ENCODE results near the gene POLN. TPM values are rescaled to one million over a fixed set of nuclear protein-coding genes. Genes with fewer than 3 reads are reported as not detected.

POLN gene
- total RNA-seq, 4 donors from 2014 or later, result 3.3 to 9.6 (median 5.5) TPM

- no peak for DNase-seq (ENCODE audit: low spot score in 2 of 2)
Observed at GRCh38 chr4:2083826-2084160, 158.1 kb downstream of the POLN start.

GRCh38 chr4:2083116-2083825 lies 158.7 kb downstream of the POLN start:
- 85 to 87% methylated on average over 15 of the region's 15 CpGs for WGBS, 2 donors

More at GRCh38 chr4:2083826-2084160, 158.1 kb downstream of the POLN start:
- no peaks in the 10 kb centered on the region for H3K27me3 ChIP-seq
- no peak overlapping the region for H3K27ac ChIP-seq
- H3K4me3 ChIP-seq, result no peak overlapping the region
- H3K36me3 ChIP-seq, result no peaks in the 10 kb centered on the region
- WGBS, 2 donors, result 80 to 88% methylated on average over 6 of the region's 6 CpGs
- TF ChIP-seq POLR2A (IDR thresholded peaks at IDR 0.05) (no peak), EP300 (IDR thresholded peaks at IDR 0.05) (no peak), CTCF (IDR thresholded peaks at IDR 0.05) (no peak)
- H3K9me3 ChIP-seq, result no peaks in the 10 kb centered on the region
- no peaks in the 10 kb centered on the region for H3K4me1 ChIP-seq

DNA sequence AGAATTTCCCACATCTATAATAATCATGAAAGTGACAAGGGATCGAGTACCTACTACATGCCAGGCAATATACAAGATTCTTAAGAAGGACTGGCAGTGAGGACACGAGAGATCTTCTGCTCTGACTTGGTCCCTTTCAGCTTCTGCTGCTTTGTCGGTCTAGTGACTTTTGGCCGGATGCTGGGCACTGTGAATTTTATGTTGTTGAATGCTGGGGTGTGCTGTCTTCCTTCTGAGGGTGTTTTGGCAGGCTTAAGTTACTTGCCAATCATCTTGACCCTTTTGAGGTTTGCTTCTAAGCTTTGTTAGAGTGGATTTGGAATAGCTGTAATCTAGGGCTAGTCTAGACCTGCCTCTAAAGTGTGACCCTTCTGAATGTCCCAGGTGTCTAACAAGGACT lies 159.3 kb downstream of the POLN start:
- Histone ChIP-seq H3K36me3 (no peaks in the 10 kb centered on the region), H3K27ac (no peak overlapping the region), H3K9me3 (no peaks in the 10 kb centered on the region), H3K4me1 (no peaks in the 10 kb centered on the region), H3K27me3 (no peaks in the 10 kb centered on the region), H3K4me3 (no peak overlapping the region)
- 89 to 90% methylated on average over 4 of the region's 4 CpGs for WGBS, 2 donors
- no peak for DNase-seq (ENCODE audit: low spot score in 2 of 2)
- TF ChIP-seq CTCF (IDR thresholded peaks at IDR 0.05) (no peak), POLR2A (IDR thresholded peaks at IDR 0.05) (no peak), EP300 (IDR thresholded peaks at IDR 0.05) (no peak)

More at GRCh38 chr4:2083116-2083825, 158.7 kb downstream of the POLN start:
- TF ChIP-seq CTCF (IDR thresholded peaks at IDR 0.05) (no peak), EP300 (IDR thresholded peaks at IDR 0.05) (no peak), POLR2A (IDR thresholded peaks at IDR 0.05) (no peak)
- no peaks in the 10 kb centered on the region for H3K9me3 ChIP-seq
- DNase-seq (ENCODE audit: low spot score in 2 of 2), result no peak
- no peaks in the 10 kb centered on the region for H3K27me3 ChIP-seq
- no peak overlapping the region for H3K27ac ChIP-seq
- no peaks in the 10 kb centered on the region for H3K4me1 ChIP-seq
- no peak overlapping the region for H3K4me3 ChIP-seq
- H3K36me3 ChIP-seq, result no peaks in the 10 kb centered on the region

DNA sequence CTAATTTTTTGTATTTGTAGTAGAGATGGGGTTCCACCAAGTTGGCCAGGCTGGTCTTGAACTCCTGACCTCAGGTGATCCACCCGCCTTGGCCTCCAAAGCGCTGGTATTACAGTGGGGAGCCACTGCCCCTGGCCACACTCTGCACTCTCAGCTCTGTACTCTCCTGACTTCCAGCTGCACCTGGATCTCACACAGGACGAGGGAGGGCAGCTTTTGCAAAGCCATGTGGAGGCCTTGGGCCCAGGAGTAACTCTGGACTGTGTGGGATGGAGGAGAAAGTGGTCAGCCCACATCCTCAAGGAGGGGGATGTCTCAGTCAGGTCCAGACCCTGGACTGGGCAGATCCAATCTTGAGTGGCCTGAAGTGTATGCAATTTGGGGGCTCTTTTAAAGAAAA lies 159.8 kb downstream of the POLN start:
- Histone ChIP-seq H3K36me3 (no peaks in the 10 kb centered on the region), H3K4me1 (no peaks in the 10 kb centered on the region), H3K9me3 (no peaks in the 10 kb centered on the region), H3K27ac (no peak overlapping the region), H3K27me3 (no peaks in the 10 kb centered on the region), H3K4me3 (no peak overlapping the region)
- WGBS, 2 donors, result 82 to 100% methylated on average over 2 to 3 of the region's 3 CpGs
- DNase-seq (ENCODE audit: low spot score in 2 of 2), result no peak
- TF ChIP-seq POLR2A (IDR thresholded peaks at IDR 0.05) (no peak), EP300 (IDR thresholded peaks at IDR 0.05) (no peak), CTCF (IDR thresholded peaks at IDR 0.05) (no peak)

DNA sequence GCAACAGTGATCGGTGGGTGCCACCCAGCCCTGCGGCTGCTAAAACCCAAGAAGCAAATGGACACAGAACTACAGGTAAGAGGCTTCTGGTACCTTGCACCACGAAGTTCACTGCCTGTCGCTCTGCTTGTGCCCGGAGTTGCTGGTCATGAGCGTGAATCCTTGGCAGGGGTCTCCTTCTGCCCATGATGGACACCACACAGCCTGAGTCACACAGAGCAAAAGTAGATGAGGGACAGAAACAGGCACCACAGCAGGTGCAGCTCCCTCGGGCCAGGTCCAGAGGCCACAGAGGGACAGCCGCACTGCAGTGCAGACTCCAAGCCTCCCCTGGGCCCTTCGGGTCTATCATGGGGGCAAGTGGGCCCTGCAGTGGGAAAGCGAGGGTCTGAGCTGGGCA lies 160.4 kb downstream of the POLN start:
- Histone ChIP-seq H3K9me3 (no peaks in the 10 kb centered on the region), H3K27me3 (no peaks in the 10 kb centered on the region), H3K4me1 (no peaks in the 10 kb centered on the region), H3K27ac (no peak overlapping the region), H3K4me3 (no peak overlapping the region), H3K36me3 (no peaks in the 10 kb centered on the region)
- no peak for DNase-seq (ENCODE audit: low spot score in 2 of 2)
- TF ChIP-seq POLR2A (IDR thresholded peaks at IDR 0.05) (no peak), CTCF (IDR thresholded peaks at IDR 0.05) (no peak), EP300 (IDR thresholded peaks at IDR 0.05) (no peak)
- WGBS, 2 donors, result 93 to 97% methylated on average over 10 of the region's 10 CpGs

Data from tibial nerve (tissue), 4 donors.